IMR-90 (cell line): ENCODE data around the gene CLC. TPM values are rescaled to one million over a fixed set of nuclear protein-coding genes. Genes with fewer than 3 reads are reported as not detected.

ENCODE experiments used
- microRNA-seq, 2 experiments: library from miRNA; stranded (forward) in 1 of 2; unstranded in 1 of 2; fragments of 10-50 nt in 1 of 2; fragments of <30 nt in 1 of 2; gene quantifications in 1 of 2; microRNA quantifications in 1 of 2; one replicate each; pipeline versions ENCODE3 to v1.1.0; 2013 to 2020; ENCODE audit not compliant: insufficient read depth in 1 of 2, insufficient read length in 1 of 2, unreplicated experiment in 1 of 2
- polyA plus RNA-seq, 3 experiments: library from polyadenylated mRNA; depleted of rRNA; stranded (reverse); fragments of >200 nt; gene quantifications; 2 replicates each; pipeline ENCODE4 v1.2.3, GENCODE V29; 2012; ENCODE audit warnings: low replicate concordance in 1 of 3
- small RNA-seq, 5 experiments: library from RNA; depleted of rRNA; stranded (forward); fragments of <200 nt; gene quantifications; one replicate each; pipeline ENCODE3, GENCODE V24; 2012
- total RNA-seq: library from RNA; depleted of rRNA; stranded (reverse); fragments of >200 nt; gene quantifications from 2 replicates; pipeline ENCODE4 v1.2.3, GENCODE V29; 2012; rRNA removed

The CLC gene
- total and polyA plus RNA-seq, 2 of the 4 experiments (the other 2 are of a cell fraction), result not detected

Small RNA genes within 50 kb of the gene (microRNA-seq; reads per million reads assigned to microRNA genes)
- gene RPS29P27 (ENCODE audit: insufficient read depth, insufficient read length), result not detected

Small RNA genes within 50 kb of the gene (small RNA-seq; reads per million reads assigned to genes)
- 0 reads per million in 5 experiments for gene RPS29P27

Other genes with a start within 250 kb of the CLC start
- 0.28 and 0.36 TPM in 2 replicates for gene DLL3, start 239.1 kb downstream of the CLC start, total RNA-seq
- gene DLL3, start 239.1 kb downstream of the CLC start, polyA plus RNA-seq (2012; rRNA removed), result 1.3 and 1.9 TPM in 2 replicates
- not detected in 2 replicates for gene SELENOV, start 222.9 kb downstream of the CLC start, total RNA-seq
- not detected in 2 replicates for gene SELENOV, start 222.9 kb downstream of the CLC start, polyA plus RNA-seq (2012; rRNA removed)
- 2.7 and 4.2 TPM in 2 replicates for gene EID2B, start 205.2 kb downstream of the CLC start, total RNA-seq
- 2.3 and 2.5 TPM in 2 replicates for gene EID2B, start 205.2 kb downstream of the CLC start, polyA plus RNA-seq (2012; rRNA removed)
- 5.7 and 6.9 TPM in 2 replicates for gene EID2, start 197.9 kb downstream of the CLC start, total RNA-seq
- gene EID2, start 197.9 kb downstream of the CLC start, polyA plus RNA-seq (2012; rRNA removed), result 9.8 and 10.4 TPM in 2 replicates
- gene LGALS13, start 135.5 kb downstream of the CLC start, total RNA-seq, result not detected in 2 replicates
- not detected in 2 replicates for gene LGALS13, start 135.5 kb downstream of the CLC start, polyA plus RNA-seq (2012; rRNA removed)
- gene LGALS16, start 82.1 kb downstream of the CLC start, total RNA-seq, result not detected in 2 replicates
- gene LGALS16, start 82.1 kb downstream of the CLC start, polyA plus RNA-seq (2012; rRNA removed), result not detected in 2 replicates
- gene LGALS14, start 33.5 kb downstream of the CLC start, total RNA-seq, result not detected in 2 replicates
- not detected in 2 replicates for gene LGALS14, start 33.5 kb downstream of the CLC start, polyA plus RNA-seq (2012; rRNA removed)
- gene LEUTX, start 40.8 kb upstream of the CLC start, total RNA-seq, result not detected in 2 replicates
- not detected in 2 replicates for gene LEUTX, start 40.8 kb upstream of the CLC start, polyA plus RNA-seq (2012; rRNA removed)
- gene DYRK1B, start 96.1 kb upstream of the CLC start, total RNA-seq, result 2.7 and 3.6 TPM in 2 replicates
- 10.2 and 11.4 TPM in 2 replicates for gene DYRK1B, start 96.1 kb upstream of the CLC start, polyA plus RNA-seq (2012; rRNA removed)
- gene FBL, start 108.3 kb upstream of the CLC start, total RNA-seq, result 211 and 259 TPM in 2 replicates
- 405 and 446 TPM in 2 replicates for gene FBL, start 108.3 kb upstream of the CLC start, polyA plus RNA-seq (2012; rRNA removed)
- gene FCGBP, start 196.6 kb upstream of the CLC start, total RNA-seq, result under 0.01 TPM in 1 of 2 replicates, not detected in the other
- 0.03 TPM in 2 replicates for gene FCGBP, start 196.6 kb upstream of the CLC start, polyA plus RNA-seq (2012; rRNA removed)
- gene PSMC4, start 233.1 kb upstream of the CLC start, total RNA-seq, result 213 and 216 TPM in 2 replicates
- gene PSMC4, start 233.1 kb upstream of the CLC start, polyA plus RNA-seq (2012; rRNA removed), result 148 and 158 TPM in 2 replicates